MM.1S (cell line): Measurements from ENCODE around the gene VAPB.

Experiments
- CTCF ChIP-seq: fragments of 300-600 bp; sonication (generic); IDR thresholded peaks from 2 replicates; pipeline ENCODE4 v1.5.1; 2016; ENCODE audit warnings: antibody characterized with exemption, low read length, mixed read lengths
- EZH2 ChIP-seq: fragments of 300-600 bp; sonication (generic); optimal IDR thresholded peaks from 2 replicates; pipeline ENCODE3; 2017; ENCODE audit warnings: low read depth, mild to moderate bottlenecking, antibody characterized with exemption, low read length, mixed read lengths

GRCh38 chr20:58436868-58437645 lies 48.0 kb downstream of the VAPB start:
- TF ChIP-seq CTCF: no peak
- no peak for TF ChIP-seq EZH2
